Measurements from ENCODE around the gene NOD2.

- TF ChIP-seq, protein P1, sequence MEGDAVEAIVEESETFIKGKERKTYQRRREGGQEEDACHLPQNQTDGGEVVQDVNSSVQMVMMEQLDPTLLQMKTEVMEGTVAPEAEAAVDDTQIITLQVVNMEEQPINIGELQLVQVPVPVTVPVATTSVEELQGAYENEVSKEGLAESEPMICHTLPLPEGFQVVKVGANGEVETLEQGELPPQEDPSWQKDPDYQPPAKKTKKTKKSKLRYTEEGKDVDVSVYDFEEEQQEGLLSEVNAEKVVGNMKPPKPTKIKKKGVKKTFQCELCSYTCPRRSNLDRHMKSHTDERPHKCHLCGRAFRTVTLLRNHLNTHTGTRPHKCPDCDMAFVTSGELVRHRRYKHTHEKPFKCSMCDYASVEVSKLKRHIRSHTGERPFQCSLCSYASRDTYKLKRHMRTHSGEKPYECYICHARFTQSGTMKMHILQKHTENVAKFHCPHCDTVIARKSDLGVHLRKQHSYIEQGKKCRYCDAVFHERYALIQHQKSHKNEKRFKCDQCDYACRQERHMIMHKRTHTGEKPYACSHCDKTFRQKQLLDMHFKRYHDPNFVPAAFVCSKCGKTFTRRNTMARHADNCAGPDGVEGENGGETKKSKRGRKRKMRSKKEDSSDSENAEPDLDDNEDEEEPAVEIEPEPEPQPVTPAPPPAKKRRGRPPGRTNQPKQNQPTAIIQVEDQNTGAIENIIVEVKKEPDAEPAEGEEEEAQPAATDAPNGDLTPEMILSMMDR (IDR thresholded peaks at IDR 0.05; ENCODE audit: insufficient read depth, low read depth, low read length) = no peak
- no peak for TF ChIP-seq EZH2 (IDR thresholded peaks at IDR 0.05; ENCODE audit: insufficient read depth, low read length)
These were observed 59.2 kb downstream of the NOD2 start for GRCh38 chr16:50752471-50753235.

Data from astrocyte (in vitro differentiated cells and primary cell).